Adrenal gland (tissue), 12 donors: ENCODE data around the gene CARD9. TPM values are rescaled to one million over a fixed set of nuclear protein-coding genes. Genes with fewer than 3 reads are reported as not detected.

Experiments used
- DNase-seq, 7 donors: peaks; one replicate each; pipeline ENCODE4 v3.0.0-alpha.2; 2019 to 2020
- H3K27ac ChIP-seq, 5 donors: fragments of 200-600 bp; sonication (generic) in 4 of 5; 1 replicate in 3 of 5; 2 replicates in 2 of 5; pipeline versions ENCODE4 v1.5.1 to v1.8.0; 2016 to 2020; ENCODE audit warnings: mild to moderate bottlenecking in 1 of 5
- H3K27me3 ChIP-seq: fragments of 200-600 bp; 2 replicates; pipeline ENCODE4 v1.8.0; 2021
- H3K36me3 ChIP-seq, 2 donors: fragments of 200-600 bp; replicated peaks in 1 of 2; 1 replicate in 1 of 2; 2 replicates in 1 of 2; pipeline versions ENCODE4 v1.5.1 to v1.8.0; 2018 to 2022
- H3K4me1 ChIP-seq, 2 donors: fragments of 200-600 bp; replicated peaks in 1 of 2; 1 replicate in 1 of 2; 2 replicates in 1 of 2; pipeline versions ENCODE4 v1.5.1 to v1.8.0; 2018 to 2021
- H3K4me3 ChIP-seq, 4 donors: fragments of 200-600 bp; sonication (generic) in 3 of 4; one replicate each; pipeline ENCODE4 v1.5.1; 2016 to 2018
- H3K9me3 ChIP-seq, 3 donors: fragments of 200-600 bp; sonication (generic) in 1 of 3; replicated peaks in 1 of 3; 1 replicate in 2 of 3; 2 replicates in 1 of 3; pipeline versions ENCODE4 v1.5.1 to v1.8.0; 2016 to 2021
- CTCF ChIP-seq, 6 experiments: fragments of 450-650 bp in 4 of 6; fragments of 200-600 bp in 2 of 6; sonication (generic) in 1 of 6; IDR thresholded peaks; 1 replicate in 5 of 6; 2 replicates in 1 of 6; pipeline versions ENCODE4 v1.5.1 to v1.8.0; 2016 to 2021; ENCODE audit warnings: antibody characterized with exemption in 6 of 6, mild to moderate bottlenecking in 2 of 6, moderate library complexity in 1 of 6
- POLR2A ChIP-seq, 2 donors: fragments of 450-650 bp; IDR thresholded peaks; one replicate each; pipeline ENCODE4 v1.6.1; 2017; ENCODE audit warnings: antibody characterized with exemption in 2 of 2, mild to moderate bottlenecking in 2 of 2, moderate library complexity in 1 of 2
- WGBS, 4 donors: extraction: QIAGEN DNeasy Blood & Tissue Kit in 2 of 4; methylation state at CpG; one replicate each; pipeline versions ENCODE4 v1.1.5 to v1.1.7; 2013 to 2017; 5-methylcytosine and 5-hydroxymethylcytosine counted together
- intact Hi-C, 2 donors: fragments of 100-400 bp; cut with DNase I; formaldehyde crosslinking; loops; one replicate each; pipeline versions ENCODE4 v1.14.1 to v1.15.0; 2022 to 2023
- polyA plus RNA-seq, 3 donors: library from polyadenylated mRNA; stranded (reverse); fragments of 200-250 nt in 2 of 3; fragments of 350-450 nt in 1 of 3; fragmentation: Illumina TruSeq in 1 of 3; extraction: RNeasy Lipid Tissue Mini Kit (QIAGEN cat#74804) in 1 of 3; gene quantifications; one replicate each; pipeline ENCODE4 v1.2.3, GENCODE V29; 2013 to 2014
- total RNA-seq, 9 donors: library from RNA; depleted of rRNA in 4 of 9; stranded (reverse); fragments of >200 nt in 4 of 9; fragments of 120-200 nt in 1 of 9; fragmentation: NEBNext Ultra II Directional in 1 of 9; extraction: Animal tissue kit (Norgen Biotek cat#: 25700) in 1 of 9; gene quantifications; one replicate each; pipeline versions ENCODE4 v1.1.0 to v1.2.4, GENCODE V29; 2013 to 2023
- donor health status: healthy with polysubstance abuse.
- donor health status: Bipolar disorder and iron deficiency.
- donor health status: DM: yes; HTN: yes; CAD: no.
- donor health status: DM: no; HTN: no; CAD: no.
- donor health status: DM: no; HTN: no; CAD: no.
- donor health status: DM: yes; HTN: yes; CAD: no.

The CARD9 gene
- total and polyA plus RNA-seq, 12 donors, result 0.35 to 10.6 (median 4.0) TPM

GRCh38 chr9:136404801-136405136 is 31.3 kb upstream of the CARD9 start:
- H3K27ac ChIP-seq, result no peak overlapping the region
- no peak for TF ChIP-seq POLR2A (IDR thresholded peaks at IDR 0.05)
- TF ChIP-seq CTCF (IDR thresholded peaks at IDR 0.05), result no peak
- peaks cover 0 to 40% of the 10 kb centered on the region in 2 donors for H3K36me3 ChIP-seq
- peaks cover 7 to 13% of the 10 kb centered on the region in 2 donors for H3K4me1 ChIP-seq
- no peak for DNase-seq
- intact Hi-C loops, result loop anchor here (5.0 kb wide), 1 partner anchor 67 kb away; no protein-coding TSS in a partner anchor
- H3K27me3 ChIP-seq, result no peaks in the 10 kb centered on the region
- H3K9me3 ChIP-seq, result no peaks in the 10 kb centered on the region
- H3K4me3 ChIP-seq, result no peak overlapping the region
- WGBS, 4 donors, result 78 to 92% (median 84%) methylated on average over 7 to 14 of the region's 14 CpGs

- H3K4me3 ChIP-seq, result no peak overlapping the region
- H3K27ac ChIP-seq, result no peak overlapping the region
- H3K4me1 ChIP-seq, result peaks cover 3 to 10% of the 10 kb centered on the region in 2 donors
- DNase-seq, result no peak
- WGBS, 4 donors, result 85 to 92% (median 87%) methylated on average over 12 to 32 of the region's 32 CpGs
- no peaks in the 10 kb centered on the region for H3K9me3 ChIP-seq
- no peaks in the 10 kb centered on the region for H3K27me3 ChIP-seq
- TF ChIP-seq CTCF (IDR thresholded peaks at IDR 0.05) (no peak), POLR2A (IDR thresholded peaks at IDR 0.05) (no peak)
- intact Hi-C loops, result loop anchor here (5.0 kb wide), 1 partner anchor 67 kb away; no protein-coding TSS in a partner anchor
- peaks cover 0 to 40% of the 10 kb centered on the region in 2 donors for H3K36me3 ChIP-seq
Observed at GRCh38 chr9:136403915-136404800, 30.7 kb upstream of the CARD9 start.

GRCh38 chr9:136403538-136403914 is 30.1 kb upstream of the CARD9 start:
- Histone ChIP-seq H3K4me1 (peaks cover 9 to 15% of the 10 kb centered on the region in 2 donors), H3K9me3 (no peaks in the 10 kb centered on the region), H3K36me3 (peaks cover 0 to 40% of the 10 kb centered on the region in 2 donors), H3K27me3 (no peaks in the 10 kb centered on the region), H3K4me3 (no peak overlapping the region), H3K27ac (no peak overlapping the region)
- no peak for DNase-seq
- intact Hi-C loops, result loop anchor here (5.0 kb wide), 1 partner anchor 66 kb away; no protein-coding TSS in a partner anchor
- TF ChIP-seq CTCF (IDR thresholded peaks at IDR 0.05) (no peak), POLR2A (IDR thresholded peaks at IDR 0.05) (no peak)
- 60 to 96% (median 90%) methylated on average over 1 to 5 of the region's 5 CpGs for WGBS, 4 donors

- no peak for DNase-seq
- H3K27ac ChIP-seq, result no peak overlapping the region
- 60 to 65% (median 62%) methylated on average over 11 to 13 of the region's 13 CpGs for WGBS, 4 donors
- intact Hi-C loops, result loop anchor here (5.0 kb wide), 1 partner anchor 65 kb away; no protein-coding TSS in a partner anchor
- H3K4me3 ChIP-seq, result no peak overlapping the region
- H3K36me3 ChIP-seq, result peaks cover 0 to 33% of the 10 kb centered on the region in 2 donors
- peaks cover 9 to 17% of the 10 kb centered on the region in 2 donors for H3K4me1 ChIP-seq
- no peaks in the 10 kb centered on the region for H3K9me3 ChIP-seq
- H3K27me3 ChIP-seq, result no peaks in the 10 kb centered on the region
- TF ChIP-seq CTCF (IDR thresholded peaks at IDR 0.05) (no peak), POLR2A (IDR thresholded peaks at IDR 0.05) (no peak)
Observed at GRCh38 chr9:136402067-136402466, 28.6 kb upstream of the CARD9 start.
